WTC11 (cell line): ENCODE measurements around the gene FAM163A.

Experiments used
- ATF1 ChIP-seq: sonication (generic); formaldehyde crosslinking; IDR thresholded peaks from 2 replicates; pipeline ENCODE4 v1.8.1; 2023; ENCODE audit warnings: mild to moderate bottlenecking, moderate library complexity, missing genetic modification reagents
- ESRRA ChIP-seq: sonication (generic); formaldehyde crosslinking; IDR thresholded peaks from 2 replicates; pipeline ENCODE4 v1.8.1; 2022; ENCODE audit warnings: mild to moderate bottlenecking, missing genetic modification reagents, borderline replicate concordance
- ETV6 ChIP-seq: sonication (generic); formaldehyde crosslinking; IDR thresholded peaks from 2 replicates; pipeline ENCODE4 v1.8.1; 2022; ENCODE audit warnings: mild to moderate bottlenecking, missing genetic modification reagents
- JUN ChIP-seq: sonication (generic); formaldehyde crosslinking; IDR thresholded peaks from 2 replicates; pipeline ENCODE4 v1.8.0; 2023; ENCODE audit warnings: mild to moderate bottlenecking, missing genetic modification reagents
- ZBTB21 ChIP-seq: sonication (generic); formaldehyde crosslinking; IDR thresholded peaks from 2 replicates; pipeline ENCODE4 v1.8.1; 2023; ENCODE audit warnings: mild to moderate bottlenecking, missing genetic modification reagents, borderline replicate concordance
- ZNF263 ChIP-seq: sonication (generic); formaldehyde crosslinking; IDR thresholded peaks from 2 replicates; pipeline ENCODE4 v1.8.1; 2022; ENCODE audit warnings: low read depth, mild to moderate bottlenecking, moderate library complexity, missing genetic modification reagents
- TF ChIP-seq, protein P1 (sequence below): fragments of 200-600 bp; IDR thresholded peaks from 2 replicates; pipeline ENCODE4 v1.8.0; 2022; ENCODE audit warnings: antibody characterized with exemption
- TF ChIP-seq, protein P2 (sequence below): sonication (generic); formaldehyde crosslinking; IDR thresholded peaks from 2 replicates; pipeline ENCODE4 v1.8.1; 2023; ENCODE audit warnings: mild to moderate bottlenecking, missing genetic modification reagents, borderline replicate concordance
- TF ChIP-seq, protein P3 (sequence below): sonication (generic); formaldehyde crosslinking; IDR thresholded peaks from 2 replicates; pipeline ENCODE4 v1.8.1; 2022; ENCODE audit warnings: low read depth, missing genetic modification reagents, borderline replicate concordance
- TF ChIP-seq, protein P4 (sequence below): sonication (generic); formaldehyde crosslinking; IDR thresholded peaks from 2 replicates; pipeline ENCODE4 v1.8.0; 2022; ENCODE audit warnings: mild to moderate bottlenecking, missing genetic modification reagents

DNA sequence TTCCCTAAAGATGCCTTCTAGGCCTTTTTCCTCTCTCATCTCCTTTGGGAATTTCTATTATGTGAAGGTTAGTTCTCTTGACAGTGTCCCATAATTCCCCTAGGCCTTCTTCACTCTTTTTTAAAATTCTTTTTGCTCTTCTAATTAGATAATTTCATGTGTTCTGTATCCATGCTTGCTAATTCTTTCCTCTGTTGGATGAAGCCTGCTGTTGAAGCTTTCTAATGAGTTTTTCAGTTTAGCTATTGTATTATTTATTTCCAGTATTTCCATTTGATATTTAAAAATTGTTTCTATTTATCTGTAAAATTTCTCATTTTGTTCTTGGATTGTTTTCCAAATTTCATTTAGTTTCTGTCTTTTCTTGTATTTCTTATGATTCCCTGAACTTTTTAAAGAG, 28.5 kb upstream of the FAM163A start:
- TF ChIP-seq ZNF263 (CRISPR knock-in tag) (no peak), ETV6 (CRISPR knock-in tag) (no peak), JUN (CRISPR knock-in tag) (no peak), ESRRA (CRISPR knock-in tag) (no peak), ATF1 (no peak), ZBTB21 (no peak)
- TF ChIP-seq, protein P1, sequence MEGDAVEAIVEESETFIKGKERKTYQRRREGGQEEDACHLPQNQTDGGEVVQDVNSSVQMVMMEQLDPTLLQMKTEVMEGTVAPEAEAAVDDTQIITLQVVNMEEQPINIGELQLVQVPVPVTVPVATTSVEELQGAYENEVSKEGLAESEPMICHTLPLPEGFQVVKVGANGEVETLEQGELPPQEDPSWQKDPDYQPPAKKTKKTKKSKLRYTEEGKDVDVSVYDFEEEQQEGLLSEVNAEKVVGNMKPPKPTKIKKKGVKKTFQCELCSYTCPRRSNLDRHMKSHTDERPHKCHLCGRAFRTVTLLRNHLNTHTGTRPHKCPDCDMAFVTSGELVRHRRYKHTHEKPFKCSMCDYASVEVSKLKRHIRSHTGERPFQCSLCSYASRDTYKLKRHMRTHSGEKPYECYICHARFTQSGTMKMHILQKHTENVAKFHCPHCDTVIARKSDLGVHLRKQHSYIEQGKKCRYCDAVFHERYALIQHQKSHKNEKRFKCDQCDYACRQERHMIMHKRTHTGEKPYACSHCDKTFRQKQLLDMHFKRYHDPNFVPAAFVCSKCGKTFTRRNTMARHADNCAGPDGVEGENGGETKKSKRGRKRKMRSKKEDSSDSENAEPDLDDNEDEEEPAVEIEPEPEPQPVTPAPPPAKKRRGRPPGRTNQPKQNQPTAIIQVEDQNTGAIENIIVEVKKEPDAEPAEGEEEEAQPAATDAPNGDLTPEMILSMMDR: no peak
- TF ChIP-seq, protein P2, sequence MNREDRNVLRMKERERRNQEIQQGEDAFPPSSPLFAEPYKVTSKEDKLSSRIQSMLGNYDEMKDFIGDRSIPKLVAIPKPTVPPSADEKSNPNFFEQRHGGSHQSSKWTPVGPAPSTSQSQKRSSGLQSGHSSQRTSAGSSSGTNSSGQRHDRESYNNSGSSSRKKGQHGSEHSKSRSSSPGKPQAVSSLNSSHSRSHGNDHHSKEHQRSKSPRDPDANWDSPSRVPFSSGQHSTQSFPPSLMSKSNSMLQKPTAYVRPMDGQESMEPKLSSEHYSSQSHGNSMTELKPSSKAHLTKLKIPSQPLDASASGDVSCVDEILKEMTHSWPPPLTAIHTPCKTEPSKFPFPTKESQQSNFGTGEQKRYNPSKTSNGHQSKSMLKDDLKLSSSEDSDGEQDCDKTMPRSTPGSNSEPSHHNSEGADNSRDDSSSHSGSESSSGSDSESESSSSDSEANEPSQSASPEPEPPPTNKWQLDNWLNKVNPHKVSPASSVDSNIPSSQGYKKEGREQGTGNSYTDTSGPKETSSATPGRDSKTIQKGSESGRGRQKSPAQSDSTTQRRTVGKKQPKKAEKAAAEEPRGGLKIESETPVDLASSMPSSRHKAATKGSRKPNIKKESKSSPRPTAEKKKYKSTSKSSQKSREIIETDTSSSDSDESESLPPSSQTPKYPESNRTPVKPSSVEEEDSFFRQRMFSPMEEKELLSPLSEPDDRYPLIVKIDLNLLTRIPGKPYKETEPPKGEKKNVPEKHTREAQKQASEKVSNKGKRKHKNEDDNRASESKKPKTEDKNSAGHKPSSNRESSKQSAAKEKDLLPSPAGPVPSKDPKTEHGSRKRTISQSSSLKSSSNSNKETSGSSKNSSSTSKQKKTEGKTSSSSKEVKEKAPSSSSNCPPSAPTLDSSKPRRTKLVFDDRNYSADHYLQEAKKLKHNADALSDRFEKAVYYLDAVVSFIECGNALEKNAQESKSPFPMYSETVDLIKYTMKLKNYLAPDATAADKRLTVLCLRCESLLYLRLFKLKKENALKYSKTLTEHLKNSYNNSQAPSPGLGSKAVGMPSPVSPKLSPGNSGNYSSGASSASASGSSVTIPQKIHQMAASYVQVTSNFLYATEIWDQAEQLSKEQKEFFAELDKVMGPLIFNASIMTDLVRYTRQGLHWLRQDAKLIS (CRISPR knock-in tag): no peak
- TF ChIP-seq, protein P3, sequence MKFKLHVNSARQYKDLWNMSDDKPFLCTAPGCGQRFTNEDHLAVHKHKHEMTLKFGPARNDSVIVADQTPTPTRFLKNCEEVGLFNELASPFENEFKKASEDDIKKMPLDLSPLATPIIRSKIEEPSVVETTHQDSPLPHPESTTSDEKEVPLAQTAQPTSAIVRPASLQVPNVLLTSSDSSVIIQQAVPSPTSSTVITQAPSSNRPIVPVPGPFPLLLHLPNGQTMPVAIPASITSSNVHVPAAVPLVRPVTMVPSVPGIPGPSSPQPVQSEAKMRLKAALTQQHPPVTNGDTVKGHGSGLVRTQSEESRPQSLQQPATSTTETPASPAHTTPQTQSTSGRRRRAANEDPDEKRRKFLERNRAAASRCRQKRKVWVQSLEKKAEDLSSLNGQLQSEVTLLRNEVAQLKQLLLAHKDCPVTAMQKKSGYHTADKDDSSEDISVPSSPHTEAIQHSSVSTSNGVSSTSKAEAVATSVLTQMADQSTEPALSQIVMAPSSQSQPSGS (CRISPR knock-in tag): no peak
- TF ChIP-seq, protein P4, sequence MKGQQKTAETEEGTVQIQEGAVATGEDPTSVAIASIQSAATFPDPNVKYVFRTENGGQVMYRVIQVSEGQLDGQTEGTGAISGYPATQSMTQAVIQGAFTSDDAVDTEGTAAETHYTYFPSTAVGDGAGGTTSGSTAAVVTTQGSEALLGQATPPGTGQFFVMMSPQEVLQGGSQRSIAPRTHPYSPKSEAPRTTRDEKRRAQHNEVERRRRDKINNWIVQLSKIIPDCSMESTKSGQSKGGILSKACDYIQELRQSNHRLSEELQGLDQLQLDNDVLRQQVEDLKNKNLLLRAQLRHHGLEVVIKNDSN: no peak
